DMS79 (cell line): Measurements from ENCODE around the gene PBX1.

Experiments used
- DNase-seq: peaks from one replicate; lab custom pipeline; 2025; lab: John Stamatoyannopoulos, UW

Gene PBX1

DNA sequence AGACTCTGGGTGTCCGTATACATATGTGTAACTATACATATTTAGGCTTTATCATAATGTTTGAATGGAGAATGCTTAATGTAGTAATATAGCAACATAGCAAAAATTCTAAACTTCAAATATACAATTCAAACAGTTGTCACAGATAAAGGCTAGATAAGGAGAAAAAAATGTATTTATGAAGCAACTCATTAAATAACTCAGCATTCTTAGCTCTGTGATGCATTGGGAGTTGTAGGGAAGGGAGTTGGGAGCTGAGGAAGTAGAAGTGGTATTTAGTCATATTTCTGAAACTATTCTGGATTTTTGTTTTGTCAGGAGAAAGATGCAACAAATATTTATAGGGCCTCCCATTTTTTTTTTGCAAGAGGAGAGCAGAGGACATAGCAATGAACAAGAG lies 197.8 kb downstream of the PBX1 start:
- no peak for DNase-seq

DNA sequence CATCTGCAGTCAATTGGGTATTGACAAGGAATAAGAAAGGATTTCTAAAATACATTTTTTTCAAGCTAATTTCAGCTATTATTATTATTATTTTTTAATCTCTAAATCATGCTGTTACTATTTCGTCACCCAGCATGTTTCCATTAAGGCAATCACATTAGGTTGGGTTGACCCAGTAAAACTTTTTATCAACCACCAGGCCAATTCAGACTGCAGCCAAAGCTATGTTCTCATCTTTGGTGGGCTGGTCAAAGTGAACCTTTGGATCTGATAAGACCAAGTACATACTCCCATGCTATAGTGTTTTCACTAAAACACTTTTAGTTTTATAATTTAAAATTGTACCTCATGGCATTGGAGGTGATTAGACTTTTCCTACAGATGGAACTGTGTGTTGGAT lies 198.6 kb downstream of the PBX1 start:
- no peak for DNase-seq

DNA sequence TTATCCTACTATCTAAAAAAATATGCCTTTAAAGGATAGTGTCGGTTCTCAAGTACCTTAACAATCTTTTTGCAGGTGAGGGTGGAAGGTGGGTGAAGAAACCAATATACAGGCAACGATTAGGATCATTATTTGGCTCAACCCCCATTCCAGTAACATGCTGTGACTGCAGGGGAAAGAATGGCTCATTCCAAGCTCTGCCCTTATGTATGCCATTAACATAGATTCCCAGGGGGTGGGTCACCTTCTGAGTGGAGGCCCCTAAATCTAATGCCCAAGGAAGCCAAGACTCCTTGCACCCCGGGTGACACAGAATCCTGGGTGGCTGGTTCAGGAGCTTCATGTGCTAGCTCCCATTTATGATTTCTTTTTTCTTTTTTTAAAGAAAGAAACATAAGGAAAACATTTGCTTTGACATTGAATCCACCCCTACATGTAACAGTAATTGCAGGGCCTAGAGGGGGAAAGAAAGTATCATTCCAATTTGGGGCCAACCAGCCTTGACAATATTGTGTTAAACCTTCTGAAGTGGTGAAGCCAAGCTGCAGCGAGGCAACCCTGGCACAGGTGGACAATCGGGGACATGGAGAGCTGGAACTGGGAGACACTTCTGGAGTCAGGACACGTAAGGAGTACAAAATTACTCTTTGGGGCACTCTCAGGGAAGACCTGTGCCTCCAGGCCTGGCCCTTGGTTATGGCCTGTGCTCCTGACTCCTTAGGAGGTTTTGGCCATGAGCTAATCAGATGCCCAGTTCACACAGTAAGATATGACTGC lies 200.3 kb downstream of the PBX1 start:
- DNase-seq: no peak

- no peak for DNase-seq
Observed at GRCh38 chr1:164759979-164760469, 201.0 kb downstream of the PBX1 start.

- no peak for DNase-seq
Observed at GRCh38 chr1:164760569-164760968, 201.6 kb downstream of the PBX1 start.

- no peak for DNase-seq
Observed at GRCh38 chr1:164761009-164761408, 202.0 kb downstream of the PBX1 start.

DNA sequence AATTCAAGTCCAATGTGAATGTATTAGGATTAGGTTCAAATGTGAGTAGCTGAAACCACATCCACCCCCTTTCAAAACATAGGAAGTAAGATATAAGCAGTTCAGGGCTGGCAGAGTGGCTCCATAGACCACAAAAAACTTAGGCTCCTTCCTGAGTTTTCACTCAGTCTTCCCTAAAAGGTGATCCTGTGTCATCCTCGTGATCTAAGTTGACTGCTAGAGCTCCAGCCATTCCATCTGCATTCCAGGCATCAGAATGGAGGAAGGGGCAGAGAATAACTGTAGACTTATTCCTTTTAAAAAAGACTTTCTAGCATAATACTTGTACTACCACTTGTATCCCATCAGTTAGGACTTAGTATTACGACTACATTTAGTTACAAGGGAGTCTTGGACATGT lies 204.1 kb downstream of the PBX1 start:
- no peak for DNase-seq

DNA sequence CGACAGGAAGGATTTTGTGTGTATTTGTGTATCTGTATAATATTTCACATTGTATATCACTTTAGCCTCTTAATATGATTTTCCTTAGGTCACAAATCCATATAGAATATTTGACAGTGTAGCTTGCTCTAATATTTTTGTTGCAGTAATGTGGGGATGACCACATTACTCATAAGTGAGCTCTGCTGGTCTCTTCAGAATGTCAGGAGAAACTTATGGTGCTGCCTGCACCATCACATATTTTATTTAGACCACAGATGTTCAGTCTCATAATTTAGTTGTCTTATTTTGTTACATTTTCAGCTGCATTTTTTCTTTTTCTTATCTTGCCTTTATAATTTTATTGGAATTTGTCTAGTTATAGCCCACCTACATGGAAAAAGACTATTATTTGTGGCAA lies 205.3 kb downstream of the PBX1 start:
- DNase-seq: no peak

DNA sequence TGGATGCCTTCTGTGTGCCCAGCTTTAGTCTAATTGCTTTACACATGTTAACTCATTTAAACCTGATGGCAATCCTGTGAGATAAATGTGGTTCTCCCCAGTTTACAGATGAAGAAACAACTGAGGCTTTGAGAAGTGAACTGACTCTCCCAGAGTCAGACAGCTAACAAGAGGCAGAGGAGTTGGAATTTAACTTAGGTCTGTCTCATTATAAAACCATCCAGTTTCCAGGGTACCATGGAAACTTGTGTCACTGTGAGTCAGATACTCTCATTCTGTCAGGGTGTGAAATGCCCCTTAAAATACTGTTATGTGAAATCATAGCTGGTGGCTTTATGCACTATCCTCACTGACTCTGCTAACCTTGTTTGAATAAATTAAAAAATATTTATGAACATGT lies 206.6 kb downstream of the PBX1 start:
- DNase-seq: no peak

DNA sequence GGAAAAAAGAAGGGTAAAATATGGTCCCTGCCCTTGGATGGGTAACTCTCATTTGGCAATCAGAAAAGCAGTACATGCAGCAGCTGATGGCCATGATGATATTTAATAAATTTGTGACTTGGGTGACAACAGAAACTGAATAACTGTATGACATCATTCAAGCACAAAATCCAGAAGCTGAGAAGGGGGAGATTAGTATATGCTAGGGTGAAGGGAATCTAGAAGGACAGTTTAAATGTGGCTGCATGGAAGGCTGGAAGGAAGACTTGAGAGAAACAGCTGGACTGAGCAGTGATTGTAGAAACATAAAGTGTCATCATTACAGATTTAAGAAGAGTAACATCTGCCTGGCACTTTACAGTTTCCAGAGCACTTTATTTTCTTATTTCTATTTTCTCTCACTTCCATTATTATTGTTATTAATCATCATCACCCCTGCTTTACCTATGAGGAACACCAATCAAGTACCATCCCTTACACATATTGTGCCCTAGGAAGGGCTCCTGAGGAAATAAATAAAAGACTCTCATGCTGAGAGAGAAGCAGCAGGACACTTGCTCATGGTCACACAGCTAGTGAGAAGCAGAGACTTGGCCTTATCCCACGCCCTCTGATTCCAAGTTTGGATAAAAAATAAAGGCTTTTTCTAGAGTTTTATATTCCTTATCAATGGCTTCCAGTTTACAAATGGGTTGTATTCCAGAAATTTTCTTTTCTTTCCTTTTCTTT lies 207.2 kb downstream of the PBX1 start:
- no peak for DNase-seq

GRCh38 chr1:164767752-164768402 lies 208.9 kb downstream of the PBX1 start:
- DNase-seq: no peak

- DNase-seq: no peak
Observed at GRCh38 chr1:164768619-164769018, 209.6 kb downstream of the PBX1 start.

DNA sequence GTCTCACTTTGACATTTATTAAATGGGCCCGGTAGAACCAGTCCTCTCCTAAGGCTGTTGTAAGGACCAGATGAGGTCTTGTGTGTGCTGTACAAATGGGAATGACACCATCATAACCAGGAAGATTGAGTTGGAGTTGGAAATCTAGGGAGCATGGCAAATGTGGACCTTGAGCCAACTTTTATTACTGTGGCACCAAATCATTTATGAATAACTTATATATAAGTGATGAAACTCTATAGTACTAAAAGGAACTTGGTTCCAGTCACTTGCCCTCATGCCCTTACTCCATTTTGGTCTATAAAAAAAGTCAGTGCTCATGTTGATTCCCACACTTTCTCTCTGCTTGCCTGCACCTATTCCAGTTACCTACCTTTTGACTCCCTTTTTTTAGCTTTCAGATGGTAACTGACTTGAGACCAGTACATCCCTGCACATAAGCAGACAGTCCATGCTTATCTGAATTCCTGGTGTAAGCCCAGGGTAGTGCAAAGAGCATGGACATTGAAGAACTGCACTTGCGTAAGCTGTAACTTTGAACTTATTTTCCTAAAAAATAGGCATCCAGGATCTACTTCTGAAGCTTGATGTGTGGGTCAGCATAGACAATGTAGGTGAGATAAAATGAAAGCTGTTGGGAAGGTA lies 210.6 kb downstream of the PBX1 start:
- no peak for DNase-seq

- DNase-seq: no peak
Observed at GRCh38 chr1:164770131-164770529, 211.1 kb downstream of the PBX1 start.

DNA sequence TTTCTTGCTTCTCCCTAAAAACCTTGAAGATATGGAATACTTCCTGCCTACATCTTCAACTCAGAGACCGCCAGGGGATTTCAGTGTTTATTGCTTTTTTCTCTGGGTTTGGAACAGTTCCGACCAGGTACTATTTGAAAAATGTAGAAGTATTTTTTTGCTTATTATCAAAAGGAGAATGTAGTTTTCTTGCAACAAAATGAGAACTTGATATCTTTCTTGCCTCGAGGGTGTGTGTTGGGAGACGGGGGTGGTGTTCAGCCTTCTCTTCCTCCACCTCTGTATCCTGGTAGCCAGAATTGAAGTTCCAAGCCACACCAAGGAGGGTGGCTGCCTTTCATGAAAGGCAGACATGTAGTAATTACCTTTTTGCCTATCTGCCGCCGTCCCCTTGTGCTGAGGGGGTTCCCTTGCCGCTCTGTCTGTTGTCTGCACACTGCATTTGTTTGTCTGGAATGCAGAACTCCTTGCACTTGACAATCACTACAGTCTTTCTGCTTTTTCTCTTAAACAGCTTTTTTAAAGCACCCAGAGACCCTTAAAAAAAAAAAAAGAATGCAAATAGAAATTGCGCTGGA lies 212.1 kb downstream of the PBX1 start:
- DNase-seq: no peak

DNA sequence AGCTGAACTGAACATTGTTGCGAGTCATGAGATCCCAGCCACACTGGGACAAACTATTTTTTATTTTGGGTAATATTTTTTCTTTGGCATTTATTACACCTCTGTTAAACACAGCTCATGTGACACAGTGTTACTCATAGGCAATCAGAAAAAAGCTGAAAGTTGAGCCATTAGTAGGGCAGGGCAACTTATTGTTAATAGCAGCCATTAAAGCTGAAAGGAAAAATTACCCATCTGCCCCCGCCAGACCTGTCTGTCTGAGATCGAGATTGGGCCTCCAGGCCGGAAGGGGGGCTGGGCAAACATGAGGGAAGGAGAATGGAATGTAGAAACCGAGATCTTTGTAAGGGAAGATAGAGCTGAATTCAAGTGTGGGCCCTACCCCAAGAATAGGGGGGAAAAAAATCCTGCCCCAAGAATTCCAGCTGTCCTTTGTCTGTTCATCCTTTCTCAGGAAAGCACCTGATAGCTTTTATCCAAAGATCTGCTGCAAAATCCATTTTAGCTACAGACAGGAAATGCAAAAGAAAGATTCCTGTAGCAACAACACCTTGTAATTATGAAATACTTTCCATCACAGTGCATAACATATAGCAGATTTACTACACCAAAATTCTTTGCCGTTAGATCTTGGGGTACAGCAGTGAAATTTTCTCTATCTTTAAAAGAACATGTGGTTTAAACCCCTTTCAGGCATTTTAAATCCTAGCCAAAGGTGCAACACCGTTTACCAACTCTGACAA lies 212.8 kb downstream of the PBX1 start:
- no peak for DNase-seq

GRCh38 chr1:164772635-164773034 lies 213.7 kb downstream of the PBX1 start:
- peak; percentile 37 for DNase-seq

- DNase-seq: no peak
Observed at GRCh38 chr1:164773102-164773501, 214.1 kb downstream of the PBX1 start.

- DNase-seq: no peak
Observed at GRCh38 chr1:164774413-164774812, 215.4 kb downstream of the PBX1 start.

GRCh38 chr1:164774819-164775654 lies 216.1 kb downstream of the PBX1 start:
- DNase-seq: no peak
